NT2/D1 (cell line): ENCODE measurements around the gene SFRP5.

Experiments used
- SUZ12 ChIP-seq: IDR thresholded peaks from 2 replicates; pipeline ENCODE4 v1.6.1; 2011; ENCODE audit not compliant: insufficient read length, insufficient read depth; ENCODE audit errors: extremely low read depth
- YY1 ChIP-seq: IDR thresholded peaks from 2 replicates; pipeline ENCODE4 v1.6.1; 2011; ENCODE audit not compliant: insufficient read length, insufficient read depth
- ZNF274 ChIP-seq: IDR thresholded peaks from 2 replicates; pipeline ENCODE4 v1.6.1; 2011; ENCODE audit warnings: mild to moderate bottlenecking, low read depth, low read length

GRCh38 chr10:97778452-97779302 is 6.9 kb upstream of the SFRP5 start:
- no peak for TF ChIP-seq ZNF274
- no peak for TF ChIP-seq YY1
- no peak for TF ChIP-seq SUZ12
